ENCODE data around the gene STAT4. TPM values are rescaled to one million over a fixed set of nuclear protein-coding genes. Genes with fewer than 3 reads are reported as not detected.

The STAT4 gene
- total and polyA plus RNA-seq, 4 donors = 0.85 to 7.9 (median 3.2) TPM

DNA sequence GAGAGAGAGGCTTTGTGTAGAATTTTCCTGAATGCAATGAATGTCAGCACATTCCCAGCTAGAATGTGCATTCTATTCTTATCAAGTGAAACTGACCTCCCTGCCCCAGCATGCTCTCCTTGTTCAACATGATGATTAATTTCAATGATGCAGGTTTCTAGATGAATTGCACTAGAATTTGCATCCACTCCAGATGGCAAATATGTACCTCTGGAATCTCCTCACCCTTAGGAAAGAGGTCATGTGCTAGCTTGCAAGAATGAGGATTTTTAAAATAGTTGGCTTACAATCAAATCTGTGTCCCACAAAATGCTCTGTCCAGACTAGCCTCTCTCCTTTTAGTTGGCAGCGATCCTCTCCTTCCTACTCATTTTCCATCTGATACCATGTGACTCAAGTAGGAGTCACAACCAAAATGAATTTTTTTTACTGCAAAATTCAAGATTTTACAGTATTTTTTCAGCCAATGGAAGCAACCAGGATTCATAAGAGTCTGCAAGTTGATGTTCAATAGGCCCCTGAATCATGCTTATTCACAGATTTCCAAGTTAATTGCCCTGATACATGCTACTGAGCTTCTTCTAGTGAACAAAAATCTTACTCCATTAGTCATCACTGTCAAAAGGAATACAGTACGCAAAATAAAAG, 21.0 kb upstream of the STAT4 start:
- H3K4me3 ChIP-seq (ENCODE audit: low read depth in 1 of 3, low read length in 3 of 3) = no peak overlapping the region
- TF ChIP-seq HNF4A (conservative IDR thresholded peaks at IDR 0.05) (peak in 1 of 2 donors; percentile 14), GABPA (IDR thresholded peaks at IDR 0.05 in 1 of 2, conservative IDR thresholded peaks at IDR 0.05 in 1 of 2) (no peak), SP1 (IDR thresholded peaks at IDR 0.05) (peak; percentile 19), FOXA2 (IDR thresholded peaks at IDR 0.05) (no peak), HNF4G (IDR thresholded peaks at IDR 0.05) (no peak), EGR1 (IDR thresholded peaks at IDR 0.05; ENCODE audit: low read depth in 2 of 2) (peak in 1 of 2 donors; percentile 20), RAD21 (IDR thresholded peaks at IDR 0.05) (peak in 1 of 2 donors; percentile 7), NR2F2 (IDR thresholded peaks at IDR 0.05) (peak; percentile 84), RXRA (IDR thresholded peaks at IDR 0.05) (peak in 1 of 2 donors; percentile 40), JUND (IDR thresholded peaks at IDR 0.05) (peak in 1 of 2 donors; percentile 27)
- TF ChIP-seq, protein P1, sequence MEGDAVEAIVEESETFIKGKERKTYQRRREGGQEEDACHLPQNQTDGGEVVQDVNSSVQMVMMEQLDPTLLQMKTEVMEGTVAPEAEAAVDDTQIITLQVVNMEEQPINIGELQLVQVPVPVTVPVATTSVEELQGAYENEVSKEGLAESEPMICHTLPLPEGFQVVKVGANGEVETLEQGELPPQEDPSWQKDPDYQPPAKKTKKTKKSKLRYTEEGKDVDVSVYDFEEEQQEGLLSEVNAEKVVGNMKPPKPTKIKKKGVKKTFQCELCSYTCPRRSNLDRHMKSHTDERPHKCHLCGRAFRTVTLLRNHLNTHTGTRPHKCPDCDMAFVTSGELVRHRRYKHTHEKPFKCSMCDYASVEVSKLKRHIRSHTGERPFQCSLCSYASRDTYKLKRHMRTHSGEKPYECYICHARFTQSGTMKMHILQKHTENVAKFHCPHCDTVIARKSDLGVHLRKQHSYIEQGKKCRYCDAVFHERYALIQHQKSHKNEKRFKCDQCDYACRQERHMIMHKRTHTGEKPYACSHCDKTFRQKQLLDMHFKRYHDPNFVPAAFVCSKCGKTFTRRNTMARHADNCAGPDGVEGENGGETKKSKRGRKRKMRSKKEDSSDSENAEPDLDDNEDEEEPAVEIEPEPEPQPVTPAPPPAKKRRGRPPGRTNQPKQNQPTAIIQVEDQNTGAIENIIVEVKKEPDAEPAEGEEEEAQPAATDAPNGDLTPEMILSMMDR (IDR thresholded peaks at IDR 0.05; ENCODE audit: low read depth, low read length, missing input control) = no peak
- TF ChIP-seq, protein P2, sequence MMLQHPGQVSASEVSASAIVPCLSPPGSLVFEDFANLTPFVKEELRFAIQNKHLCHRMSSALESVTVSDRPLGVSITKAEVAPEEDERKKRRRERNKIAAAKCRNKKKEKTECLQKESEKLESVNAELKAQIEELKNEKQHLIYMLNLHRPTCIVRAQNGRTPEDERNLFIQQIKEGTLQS (IDR thresholded peaks at IDR 0.05) = no peak
- TF ChIP-seq, protein P3, sequence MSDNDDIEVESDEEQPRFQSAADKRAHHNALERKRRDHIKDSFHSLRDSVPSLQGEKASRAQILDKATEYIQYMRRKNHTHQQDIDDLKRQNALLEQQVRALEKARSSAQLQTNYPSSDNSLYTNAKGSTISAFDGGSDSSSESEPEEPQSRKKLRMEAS (IDR thresholded peaks at IDR 0.05) = peak; percentile 27
- TF ChIP-seq, protein P4, sequence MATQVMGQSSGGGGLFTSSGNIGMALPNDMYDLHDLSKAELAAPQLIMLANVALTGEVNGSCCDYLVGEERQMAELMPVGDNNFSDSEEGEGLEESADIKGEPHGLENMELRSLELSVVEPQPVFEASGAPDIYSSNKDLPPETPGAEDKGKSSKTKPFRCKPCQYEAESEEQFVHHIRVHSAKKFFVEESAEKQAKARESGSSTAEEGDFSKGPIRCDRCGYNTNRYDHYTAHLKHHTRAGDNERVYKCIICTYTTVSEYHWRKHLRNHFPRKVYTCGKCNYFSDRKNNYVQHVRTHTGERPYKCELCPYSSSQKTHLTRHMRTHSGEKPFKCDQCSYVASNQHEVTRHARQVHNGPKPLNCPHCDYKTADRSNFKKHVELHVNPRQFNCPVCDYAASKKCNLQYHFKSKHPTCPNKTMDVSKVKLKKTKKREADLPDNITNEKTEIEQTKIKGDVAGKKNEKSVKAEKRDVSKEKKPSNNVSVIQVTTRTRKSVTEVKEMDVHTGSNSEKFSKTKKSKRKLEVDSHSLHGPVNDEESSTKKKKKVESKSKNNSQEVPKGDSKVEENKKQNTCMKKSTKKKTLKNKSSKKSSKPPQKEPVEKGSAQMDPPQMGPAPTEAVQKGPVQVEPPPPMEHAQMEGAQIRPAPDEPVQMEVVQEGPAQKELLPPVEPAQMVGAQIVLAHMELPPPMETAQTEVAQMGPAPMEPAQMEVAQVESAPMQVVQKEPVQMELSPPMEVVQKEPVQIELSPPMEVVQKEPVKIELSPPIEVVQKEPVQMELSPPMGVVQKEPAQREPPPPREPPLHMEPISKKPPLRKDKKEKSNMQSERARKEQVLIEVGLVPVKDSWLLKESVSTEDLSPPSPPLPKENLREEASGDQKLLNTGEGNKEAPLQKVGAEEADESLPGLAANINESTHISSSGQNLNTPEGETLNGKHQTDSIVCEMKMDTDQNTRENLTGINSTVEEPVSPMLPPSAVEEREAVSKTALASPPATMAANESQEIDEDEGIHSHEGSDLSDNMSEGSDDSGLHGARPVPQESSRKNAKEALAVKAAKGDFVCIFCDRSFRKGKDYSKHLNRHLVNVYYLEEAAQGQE (IDR thresholded peaks at IDR 0.05) = peak; percentile 22
- H3K27ac ChIP-seq (ENCODE audit: low read depth in 1 of 2, low read length in 2 of 2) = peak overlapping the region; percentile 46 to 61
- H3K9me3 ChIP-seq (ENCODE audit: control insufficient read depth in 4 of 4, low read length in 3 of 4) = no peaks in the 10 kb centered on the region
- DNase-seq (ENCODE audit: low spot score) = no peak
- H3K4me1 ChIP-seq (ENCODE audit: control insufficient read depth in 4 of 4, insufficient read depth in 4 of 4, low read length in 3 of 4) = peaks cover 17 to 75% (median 59%) of the 10 kb centered on the region in 4 donors
- no peak overlapping the region for H3K9ac ChIP-seq (ENCODE audit: low read depth in 1 of 2, low read length in 2 of 2)
- H3K36me3 ChIP-seq (ENCODE audit: control insufficient read depth in 4 of 4, insufficient read depth in 3 of 4, low read depth in 1 of 4, low read length in 3 of 4) = no peaks in the 10 kb centered on the region
- H3K27me3 ChIP-seq (ENCODE audit: control insufficient read depth in 4 of 4, insufficient read depth in 4 of 4, low read length in 3 of 4) = no peaks in the 10 kb centered on the region
- 67% methylated on average over 2 of the region's 2 CpGs for WGBS

DNA sequence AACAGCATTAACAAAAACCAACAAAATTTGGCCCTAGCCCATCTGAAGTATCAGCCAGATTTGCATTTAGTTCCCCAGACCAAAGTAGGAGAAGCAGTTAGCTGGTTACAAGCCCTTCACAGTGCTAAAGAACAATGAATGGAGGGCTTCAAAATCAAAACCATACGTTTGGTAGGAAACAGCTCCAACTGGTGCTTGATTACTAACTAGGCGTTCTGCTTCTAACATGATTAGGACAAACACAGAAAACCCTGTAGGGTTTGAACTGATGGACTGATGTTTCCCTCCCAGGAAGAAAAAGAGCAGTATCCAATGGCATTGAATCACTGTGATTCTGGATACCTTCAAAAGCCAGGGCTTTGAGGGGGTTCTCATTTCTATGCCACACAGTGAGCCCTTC, 20.5 kb upstream of the STAT4 start:
- Histone ChIP-seq H3K36me3 (ENCODE audit: control insufficient read depth in 4 of 4, insufficient read depth in 3 of 4, low read depth in 1 of 4, low read length in 3 of 4) (no peaks in the 10 kb centered on the region), H3K4me1 (ENCODE audit: control insufficient read depth in 4 of 4, insufficient read depth in 4 of 4, low read length in 3 of 4) (peaks cover 16 to 75% (median 58%) of the 10 kb centered on the region in 4 donors), H3K9me3 (ENCODE audit: control insufficient read depth in 4 of 4, low read length in 3 of 4) (no peaks in the 10 kb centered on the region), H3K27me3 (ENCODE audit: control insufficient read depth in 4 of 4, insufficient read depth in 4 of 4, low read length in 3 of 4) (no peaks in the 10 kb centered on the region), H3K27ac (ENCODE audit: low read depth in 1 of 2, low read length in 2 of 2) (peak overlapping the region; percentile 36 to 39), H3K9ac (ENCODE audit: low read depth in 1 of 2, low read length in 2 of 2) (no peak overlapping the region), H3K4me3 (ENCODE audit: low read depth in 1 of 3, low read length in 3 of 3) (no peak overlapping the region)
- no peak for DNase-seq (ENCODE audit: low spot score)
- no peak for TF ChIP-seq EGR1 (IDR thresholded peaks at IDR 0.05; ENCODE audit: low read depth in 2 of 2)
- TF ChIP-seq, protein P5, sequence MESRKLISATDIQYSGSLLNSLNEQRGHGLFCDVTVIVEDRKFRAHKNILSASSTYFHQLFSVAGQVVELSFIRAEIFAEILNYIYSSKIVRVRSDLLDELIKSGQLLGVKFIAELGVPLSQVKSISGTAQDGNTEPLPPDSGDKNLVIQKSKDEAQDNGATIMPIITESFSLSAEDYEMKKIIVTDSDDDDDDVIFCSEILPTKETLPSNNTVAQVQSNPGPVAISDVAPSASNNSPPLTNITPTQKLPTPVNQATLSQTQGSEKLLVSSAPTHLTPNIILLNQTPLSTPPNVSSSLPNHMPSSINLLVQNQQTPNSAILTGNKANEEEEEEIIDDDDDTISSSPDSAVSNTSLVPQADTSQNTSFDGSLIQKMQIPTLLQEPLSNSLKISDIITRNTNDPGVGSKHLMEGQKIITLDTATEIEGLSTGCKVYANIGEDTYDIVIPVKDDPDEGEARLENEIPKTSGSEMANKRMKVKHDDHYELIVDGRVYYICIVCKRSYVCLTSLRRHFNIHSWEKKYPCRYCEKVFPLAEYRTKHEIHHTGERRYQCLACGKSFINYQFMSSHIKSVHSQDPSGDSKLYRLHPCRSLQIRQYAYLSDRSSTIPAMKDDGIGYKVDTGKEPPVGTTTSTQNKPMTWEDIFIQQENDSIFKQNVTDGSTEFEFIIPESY (IDR thresholded peaks at IDR 0.05) = no peak
- 70% methylated on average over 2 of the region's 2 CpGs for WGBS

All from liver (tissue), 9 donors.